HEK293 (cell line): ENCODE measurements around the gene COX7B2.

Experiments used
- CTCF ChIA-PET: fragments of 350-600 bp; formaldehyde crosslinking; extraction: SDS; loops from one replicate; lab custom pipeline; 2021; ENCODE audit warnings: antibody characterized with exemption; lab: Yijun Ruan, JAX
- POLR2A ChIA-PET: fragments of 300-600 bp; formaldehyde crosslinking; extraction: SDS; loops from one replicate; lab custom pipeline; 2020; ENCODE audit warnings: antibody characterized with exemption, inconsistent platforms; lab: Yijun Ruan, JAX
- H3K27ac ChIP-seq: fragments of 200-500 bp; sonication (Bioruptor generic); 2 replicates; pipeline ENCODE4 v1.5.1; 2014; ENCODE audit warnings: low read depth, low read length, control low read depth, inconsistent platforms; ENCODE audit errors: extremely low read depth
- H3K36me3 ChIP-seq, 2 experiments: fragments of 200-500 bp in 1 of 2; sonication (Bioruptor generic) in 1 of 2; 1 replicate in 1 of 2; 2 replicates in 1 of 2; pipeline ENCODE4 v1.5.1; 2014 to 2017; ENCODE audit warnings: inconsistent platforms in 2 of 2, low read length in 2 of 2; ENCODE audit not compliant: control insufficient read depth in 2 of 2, insufficient read depth in 1 of 2
- H3K4me1 ChIP-seq: fragments of 200-500 bp; sonication (Bioruptor generic); 2 replicates; pipeline ENCODE4 v1.5.1; 2014; ENCODE audit warnings: mild to moderate bottlenecking, low read length, inconsistent platforms; ENCODE audit not compliant: control insufficient read depth, insufficient read depth
- H3K4me3 ChIP-seq: 2 replicates; pipeline ENCODE4 v1.5.1; 2011; ENCODE audit warnings: low read depth, mild to moderate bottlenecking, control low read depth, low read length, moderate library complexity
- H3K9me3 ChIP-seq: fragments of 200-500 bp; sonication (Bioruptor generic); 2 replicates; pipeline ENCODE4 v1.5.1; 2014; ENCODE audit warnings: low read depth, low read length, inconsistent platforms; ENCODE audit not compliant: control insufficient read depth, insufficient read depth
- ZFP41 ChIP-seq: fragments of 450-650 bp; formaldehyde crosslinking; IDR thresholded peaks from 2 replicates; pipeline ENCODE4 v1.5.1; 2016; ENCODE audit warnings: missing biosample characterization, missing genetic modification characterization, borderline replicate concordance
- ZIC2 ChIP-seq: fragments of 450-650 bp; formaldehyde crosslinking; IDR thresholded peaks from 2 replicates; pipeline ENCODE4 v1.5.1; 2016; ENCODE audit warnings: missing biosample characterization, missing genetic modification characterization
- ZNF155 ChIP-seq: fragments of 450-650 bp; formaldehyde crosslinking; IDR thresholded peaks from 2 replicates; pipeline ENCODE4 v1.5.1; 2016; ENCODE audit warnings: missing biosample characterization, missing genetic modification characterization
- ZNF184 ChIP-seq: fragments of 450-650 bp; IDR thresholded peaks from 2 replicates; pipeline ENCODE4 v1.5.1; 2018; ENCODE audit warnings: missing biosample characterization, mild to moderate bottlenecking, missing genetic modification characterization
- ZNF19 ChIP-seq: fragments of 450-650 bp; formaldehyde crosslinking; IDR thresholded peaks from 2 replicates; pipeline ENCODE4; 2016; ENCODE audit warnings: missing biosample characterization, missing genetic modification characterization, low read depth
- ZNF202 ChIP-seq: fragments of 450-650 bp; formaldehyde crosslinking; IDR thresholded peaks from 2 replicates; pipeline ENCODE4 v1.5.1; 2016; ENCODE audit warnings: missing biosample characterization, missing genetic modification characterization, borderline replicate concordance
- ZNF239 ChIP-seq: fragments of 450-650 bp; formaldehyde crosslinking; IDR thresholded peaks from 2 replicates; pipeline ENCODE4 v1.5.1; 2016; ENCODE audit warnings: missing biosample characterization, missing genetic modification characterization
- ZNF24 ChIP-seq: fragments of 450-650 bp; formaldehyde crosslinking; IDR thresholded peaks from 2 replicates; pipeline ENCODE4 v1.5.1; 2016; ENCODE audit warnings: missing biosample characterization, missing genetic modification characterization
- ZNF280D ChIP-seq: fragments of 450-650 bp; formaldehyde crosslinking; IDR thresholded peaks from 2 replicates; pipeline ENCODE4 v1.5.1; 2016; ENCODE audit warnings: missing biosample characterization, missing genetic modification characterization
- ZNF292 ChIP-seq: fragments of 450-650 bp; formaldehyde crosslinking; IDR thresholded peaks from 2 replicates; pipeline ENCODE4 v1.5.1; 2016; ENCODE audit warnings: low read depth, missing biosample characterization, missing genetic modification characterization, borderline replicate concordance
- ZNF391 ChIP-seq: fragments of 450-650 bp; formaldehyde crosslinking; IDR thresholded peaks from 2 replicates; pipeline ENCODE4 v1.5.1; 2016; ENCODE audit warnings: low read depth, missing biosample characterization, missing genetic modification characterization, borderline replicate concordance
- ZNF510 ChIP-seq: fragments of 450-650 bp; formaldehyde crosslinking; IDR thresholded peaks from 2 replicates; pipeline ENCODE4 v1.5.1; 2018; ENCODE audit warnings: mild to moderate bottlenecking, missing genetic modification characterization, missing biosample characterization; ENCODE audit not compliant: insufficient replicate concordance
- ZNF529 ChIP-seq: fragments of 450-650 bp; formaldehyde crosslinking; IDR thresholded peaks from 2 replicates; pipeline ENCODE4 v1.5.1; 2017; ENCODE audit warnings: missing genetic modification characterization, missing biosample characterization; ENCODE audit not compliant: insufficient replicate concordance
- ZNF530 ChIP-seq: fragments of 450-650 bp; formaldehyde crosslinking; IDR thresholded peaks from 2 replicates; pipeline ENCODE4 v1.5.1; 2016; ENCODE audit warnings: low read depth, missing biosample characterization, missing genetic modification characterization
- ZNF544 ChIP-seq: fragments of 450-650 bp; formaldehyde crosslinking; IDR thresholded peaks from 2 replicates; pipeline ENCODE4 v1.5.0; 2017; ENCODE audit warnings: missing biosample characterization, missing genetic modification characterization
- ZNF571 ChIP-seq: fragments of 450-650 bp; formaldehyde crosslinking; IDR thresholded peaks from 2 replicates; pipeline ENCODE4 v1.5.0; 2017; ENCODE audit warnings: missing biosample characterization, missing genetic modification characterization
- ZNF610 ChIP-seq: fragments of 450-650 bp; formaldehyde crosslinking; IDR thresholded peaks from 2 replicates; pipeline ENCODE4 v1.5.1; 2016; ENCODE audit warnings: missing biosample characterization, missing genetic modification characterization, borderline replicate concordance
- ZNF621 ChIP-seq: fragments of 450-650 bp; formaldehyde crosslinking; IDR thresholded peaks from 2 replicates; pipeline ENCODE4 v1.5.1; 2017; ENCODE audit warnings: missing biosample characterization, missing genetic modification characterization
- ZNF701 ChIP-seq: fragments of 450-650 bp; formaldehyde crosslinking; IDR thresholded peaks from 2 replicates; pipeline ENCODE4 v1.5.1; 2016; ENCODE audit warnings: missing biosample characterization, missing genetic modification characterization
- ZNF785 ChIP-seq: fragments of 450-650 bp; formaldehyde crosslinking; IDR thresholded peaks from 2 replicates; pipeline ENCODE4 v1.5.1; 2016; ENCODE audit warnings: missing biosample characterization, missing genetic modification characterization
- ZNF792 ChIP-seq: fragments of 450-650 bp; formaldehyde crosslinking; IDR thresholded peaks from 2 replicates; pipeline ENCODE4 v1.5.1; 2016; ENCODE audit warnings: missing biosample characterization, missing genetic modification characterization
- ZSCAN23 ChIP-seq: fragments of 450-650 bp; formaldehyde crosslinking; IDR thresholded peaks from 2 replicates; pipeline ENCODE4 v1.5.1; 2016; ENCODE audit warnings: missing biosample characterization, missing genetic modification characterization
- TF ChIP-seq, protein P1 (sequence below): fragments of 450-650 bp; formaldehyde crosslinking; IDR thresholded peaks from 2 replicates; pipeline ENCODE4 v1.5.1; 2016; ENCODE audit warnings: missing biosample characterization, missing genetic modification characterization
- TF ChIP-seq, protein P2 (sequence below): fragments of 450-650 bp; formaldehyde crosslinking; IDR thresholded peaks from 2 replicates; pipeline ENCODE4 v1.5.1; 2016; ENCODE audit warnings: missing biosample characterization, missing genetic modification characterization
- TF ChIP-seq, protein P3 (sequence below): fragments of 450-650 bp; formaldehyde crosslinking; IDR thresholded peaks from 2 replicates; pipeline ENCODE4 v1.5.1; 2016; ENCODE audit warnings: missing biosample characterization, missing genetic modification characterization
- TF ChIP-seq, protein P4 (sequence below): fragments of 450-650 bp; formaldehyde crosslinking; IDR thresholded peaks from 2 replicates; pipeline ENCODE4 v1.5.1; 2016; ENCODE audit warnings: missing biosample characterization, missing genetic modification characterization
- TF ChIP-seq, protein P5 (sequence below): fragments of 450-650 bp; formaldehyde crosslinking; IDR thresholded peaks from 2 replicates; pipeline ENCODE4 v1.5.1; 2017; ENCODE audit warnings: missing biosample characterization, missing genetic modification characterization

The COX7B2 gene

GRCh38 chr4:46856333-46856732 lies 52.7 kb downstream of the COX7B2 start:
- Histone ChIP-seq H3K36me3 (no peaks in the 10 kb centered on the region), H3K27ac (no peak overlapping the region), H3K9me3 (no peaks in the 10 kb centered on the region), H3K4me3 (no peak overlapping the region), H3K4me1 (no peaks in the 10 kb centered on the region)
- ChIA-PET POLR2A (no interaction called here), CTCF (no interaction called here)
- TF ChIP-seq ZNF571, result no peak
- TF ChIP-seq ZNF530, result no peak
- TF ChIP-seq, protein P1, sequence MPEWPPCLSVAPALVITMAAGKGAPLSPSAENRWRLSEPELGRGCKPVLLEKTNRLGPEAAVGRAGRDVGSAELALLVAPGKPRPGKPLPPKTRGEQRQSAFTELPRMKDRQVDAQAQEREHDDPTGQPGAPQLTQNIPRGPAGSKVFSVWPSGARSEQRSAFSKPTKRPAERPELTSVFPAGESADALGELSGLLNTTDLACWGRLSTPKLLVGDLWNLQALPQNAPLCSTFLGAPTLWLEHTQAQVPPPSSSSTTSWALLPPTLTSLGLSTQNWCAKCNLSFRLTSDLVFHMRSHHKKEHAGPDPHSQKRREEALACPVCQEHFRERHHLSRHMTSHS (tag by site-specific recombination), result no peak
- TF ChIP-seq ZSCAN23 (tag by site-specific recombination), result no peak
- TF ChIP-seq ZNF280D (tag by site-specific recombination), result no peak
- TF ChIP-seq ZNF701 (tag by site-specific recombination), result no peak
- TF ChIP-seq, protein P2, sequence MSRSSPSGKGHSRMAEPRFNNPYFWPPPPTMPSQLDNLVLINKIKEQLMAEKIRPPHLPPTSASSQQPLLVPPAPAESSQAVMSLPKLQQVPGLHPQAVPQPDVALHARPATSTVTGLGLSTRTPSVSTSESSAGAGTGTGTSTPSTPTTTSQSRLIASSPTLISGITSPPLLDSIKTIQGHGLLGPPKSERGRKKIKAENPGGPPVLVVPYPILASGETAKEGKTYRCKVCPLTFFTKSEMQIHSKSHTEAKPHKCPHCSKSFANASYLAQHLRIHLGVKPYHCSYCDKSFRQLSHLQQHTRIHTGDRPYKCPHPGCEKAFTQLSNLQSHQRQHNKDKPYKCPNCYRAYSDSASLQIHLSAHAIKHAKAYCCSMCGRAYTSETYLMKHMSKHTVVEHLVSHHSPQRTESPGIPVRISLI, result no peak
- no peak for TF ChIP-seq ZNF24
- TF ChIP-seq, protein P3, sequence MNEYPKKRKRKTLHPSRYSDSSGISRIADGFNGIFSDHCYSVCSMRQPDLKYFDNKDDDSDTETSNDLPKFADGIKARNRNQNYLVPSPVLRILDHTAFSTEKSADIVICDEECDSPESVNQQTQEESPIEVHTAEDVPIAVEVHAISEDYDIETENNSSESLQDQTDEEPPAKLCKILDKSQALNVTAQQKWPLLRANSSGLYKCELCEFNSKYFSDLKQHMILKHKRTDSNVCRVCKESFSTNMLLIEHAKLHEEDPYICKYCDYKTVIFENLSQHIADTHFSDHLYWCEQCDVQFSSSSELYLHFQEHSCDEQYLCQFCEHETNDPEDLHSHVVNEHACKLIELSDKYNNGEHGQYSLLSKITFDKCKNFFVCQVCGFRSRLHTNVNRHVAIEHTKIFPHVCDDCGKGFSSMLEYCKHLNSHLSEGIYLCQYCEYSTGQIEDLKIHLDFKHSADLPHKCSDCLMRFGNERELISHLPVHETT, result no peak
- TF ChIP-seq ZNF621 (tag by site-specific recombination), result no peak
- TF ChIP-seq ZNF544 (tag by site-specific recombination), result no peak
- no peak for TF ChIP-seq ZNF510 (tag by site-specific recombination)
- TF ChIP-seq ZNF292, result no peak
- TF ChIP-seq ZNF155 (tag by site-specific recombination), result no peak
- TF ChIP-seq ZNF529, result no peak
- no peak for TF ChIP-seq ZNF792
- TF ChIP-seq ZIC2, result no peak
- TF ChIP-seq ZNF785 (tag by site-specific recombination), result no peak

- TF ChIP-seq ZNF19 (tag by site-specific recombination) (no peak), ZNF391 (tag by site-specific recombination) (no peak), ZNF610 (no peak), ZFP41 (tag by site-specific recombination) (no peak), ZNF202 (no peak), ZNF184 (no peak), ZIC2 (no peak), ZNF239 (tag by site-specific recombination) (no peak)
- TF ChIP-seq, protein P4, sequence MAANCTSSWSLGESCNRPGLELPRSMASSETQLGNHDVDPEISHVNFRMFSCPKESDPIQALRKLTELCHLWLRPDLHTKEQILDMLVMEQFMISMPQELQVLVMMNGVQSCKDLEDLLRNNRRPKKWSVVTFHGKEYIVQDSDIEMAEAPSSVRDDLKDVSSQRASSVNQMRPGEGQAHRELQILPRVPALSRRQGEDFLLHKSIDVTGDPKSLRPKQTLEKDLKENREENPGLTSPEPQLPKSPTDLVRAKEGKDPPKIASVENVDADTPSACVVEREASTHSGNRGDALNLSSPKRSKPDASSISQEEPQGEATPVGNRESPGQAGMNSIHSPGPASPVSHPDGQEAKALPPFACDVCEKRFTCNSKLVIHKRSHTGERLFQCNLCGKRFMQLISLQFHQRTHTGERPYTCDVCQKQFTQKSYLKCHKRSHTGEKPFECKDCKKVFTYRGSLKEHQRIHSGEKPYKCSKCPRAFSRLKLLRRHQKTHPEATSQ, result no peak
- TF ChIP-seq, protein P5, sequence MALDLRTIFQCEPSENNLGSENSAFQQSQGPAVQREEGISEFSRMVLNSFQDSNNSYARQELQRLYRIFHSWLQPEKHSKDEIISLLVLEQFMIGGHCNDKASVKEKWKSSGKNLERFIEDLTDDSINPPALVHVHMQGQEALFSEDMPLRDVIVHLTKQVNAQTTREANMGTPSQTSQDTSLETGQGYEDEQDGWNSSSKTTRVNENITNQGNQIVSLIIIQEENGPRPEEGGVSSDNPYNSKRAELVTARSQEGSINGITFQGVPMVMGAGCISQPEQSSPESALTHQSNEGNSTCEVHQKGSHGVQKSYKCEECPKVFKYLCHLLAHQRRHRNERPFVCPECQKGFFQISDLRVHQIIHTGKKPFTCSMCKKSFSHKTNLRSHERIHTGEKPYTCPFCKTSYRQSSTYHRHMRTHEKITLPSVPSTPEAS, result no peak
- no peak overlapping the region for H3K27ac ChIP-seq
- H3K36me3 ChIP-seq, result no peaks in the 10 kb centered on the region
- no peaks in the 10 kb centered on the region for H3K4me1 ChIP-seq
- no peak overlapping the region for H3K4me3 ChIP-seq
- POLR2A ChIA-PET, result no interaction called here
- no peaks in the 10 kb centered on the region for H3K9me3 ChIP-seq
- CTCF ChIA-PET, result interaction anchor here (2.3 kb wide), 1 partner anchor 8 kb away, joined by 10 read pairs; no protein-coding TSS in a partner anchor
These were observed 56.2 kb downstream of the COX7B2 start for GRCh38 chr4:46852800-46853199.
